Spleen (tissue), 11 donors: Measurements from ENCODE around the gene CYP4A22. TPM values are rescaled to one million over a fixed set of nuclear protein-coding genes. Genes with fewer than 3 reads are reported as not detected.
"Not testable (repeated sequence)": the region's sequence is repeated elsewhere in the genome, so short reads cannot be mapped to it uniquely, and the experiment has no call there.

Experiments used
- DNase-seq: peaks from one replicate; pipeline ENCODE4 v3.0.0-alpha.2; 2020
- H3K27ac ChIP-seq, 8 donors: fragments of 200-600 bp; sonication (generic) in 7 of 8; 1 replicate in 4 of 8; 2 replicates in 4 of 8; pipeline versions ENCODE4 v1.5.0 to v1.8.0; 2016 to 2021; ENCODE audit warnings: inconsistent platforms in 4 of 8, mild to moderate bottlenecking in 4 of 8, moderate library complexity in 1 of 8
- H3K27me3 ChIP-seq, 7 donors: fragments of 200-600 bp; sonication (generic) in 6 of 7; replicated peaks in 1 of 7; 1 replicate in 4 of 7; 2 replicates in 3 of 7; pipeline versions ENCODE4 v1.5.0 to v1.8.0; 2016 to 2021; ENCODE audit warnings: inconsistent platforms in 3 of 7, mild to moderate bottlenecking in 1 of 7
- H3K36me3 ChIP-seq, 6 donors: fragments of 200-600 bp; sonication (generic) in 5 of 6; 1 replicate in 4 of 6; 2 replicates in 2 of 6; pipeline versions ENCODE4 v1.5.0 to v1.8.0; 2016 to 2021; ENCODE audit warnings: inconsistent platforms in 2 of 6
- H3K4me1 ChIP-seq, 6 donors: fragments of 200-600 bp; sonication (generic) in 5 of 6; 1 replicate in 3 of 6; 2 replicates in 3 of 6; pipeline versions ENCODE4 v1.5.0 to v1.8.0; 2016 to 2021; ENCODE audit warnings: inconsistent platforms in 3 of 6
- H3K4me3 ChIP-seq, 8 donors: fragments of 200-600 bp; sonication (generic) in 7 of 8; 1 replicate in 4 of 8; 2 replicates in 4 of 8; pipeline versions ENCODE4 v1.5.0 to v1.8.0; 2016 to 2021; ENCODE audit warnings: inconsistent platforms in 4 of 8, mild to moderate bottlenecking in 4 of 8, moderate library complexity in 2 of 8
- H3K9me3 ChIP-seq, 8 donors: fragments of 200-600 bp; sonication (generic) in 7 of 8; 1 replicate in 4 of 8; 2 replicates in 4 of 8; pipeline versions ENCODE4 v1.5.0 to v1.8.0; 2016 to 2021; ENCODE audit warnings: inconsistent platforms in 4 of 8
- CTCF ChIP-seq, 11 experiments: fragments of 200-600 bp in 7 of 11; fragments of 450-650 bp in 4 of 11; sonication (generic) in 4 of 11; IDR thresholded peaks in 8 of 11; conservative IDR thresholded peaks in 3 of 11; 1 replicate in 7 of 11; 2 replicates in 4 of 11; pipeline versions ENCODE4 v1.4.0 to v1.8.0; 2016 to 2021; ENCODE audit warnings: antibody characterized with exemption in 11 of 11, inconsistent platforms in 4 of 11, mild to moderate bottlenecking in 1 of 11
- POLR2A ChIP-seq, 3 donors: fragments of 450-650 bp; IDR thresholded peaks; one replicate each; pipeline ENCODE4 v1.5.1; 2017; ENCODE audit warnings: antibody characterized with exemption in 3 of 3, mild to moderate bottlenecking in 1 of 3
- POLR2AphosphoS5 ChIP-seq, 3 donors: sonication (generic); formaldehyde crosslinking; IDR thresholded peaks; one replicate each; pipeline ENCODE4 v1.5.1; 2017; ENCODE audit warnings: antibody characterized with exemption in 3 of 3
- WGBS, 5 donors: extraction: QIAGEN DNeasy Blood & Tissue Kit in 3 of 5; methylation state at CpG; one replicate each; pipeline versions ENCODE4 v1.1.5 to v1.1.7; 2013 to 2018; 5-methylcytosine and 5-hydroxymethylcytosine counted together
- intact Hi-C: fragments of 100-400 bp; cut with DNase I; formaldehyde crosslinking; loops from one replicate; pipeline ENCODE4 v1.15.0; 2023; ENCODE audit warnings: low total_unique reads
- polyA plus RNA-seq, 3 donors: library from polyadenylated mRNA; stranded (reverse); fragments of 200-250 nt; gene quantifications; one replicate each; pipeline ENCODE4 v1.2.1, GENCODE V29; 2013
- total RNA-seq, 7 donors: library from RNA; depleted of rRNA in 3 of 7; stranded (reverse); fragments of >200 nt in 3 of 7; fragmentation: NEBNext Ultra II Directional in 4 of 7; extraction: Animal tissue kit (Norgen Biotek cat#: 25700) in 4 of 7; gene quantifications; one replicate each; pipeline versions ENCODE4 v1.1.0 to v1.2.1, GENCODE V29; 2016 to 2021
- donor health status: healthy with polysubstance abuse.
- donor health status: DM: no; HTN: no; CAD: no; lungs with moderate emphysema.
- donor health status: DM: no; HTN: no; CAD: no.
- donor health status: Bipolar disorder and iron deficiency.
- donor health status: healthy.
- donor health status: DM: no; HTN: no; CAD: no.
- donor health status: DM: yes; HTN: yes; CAD: no.

Gene CYP4A22
- total and polyA plus RNA-seq, 10 donors = 0.43 TPM; not detected in 9

DNA sequence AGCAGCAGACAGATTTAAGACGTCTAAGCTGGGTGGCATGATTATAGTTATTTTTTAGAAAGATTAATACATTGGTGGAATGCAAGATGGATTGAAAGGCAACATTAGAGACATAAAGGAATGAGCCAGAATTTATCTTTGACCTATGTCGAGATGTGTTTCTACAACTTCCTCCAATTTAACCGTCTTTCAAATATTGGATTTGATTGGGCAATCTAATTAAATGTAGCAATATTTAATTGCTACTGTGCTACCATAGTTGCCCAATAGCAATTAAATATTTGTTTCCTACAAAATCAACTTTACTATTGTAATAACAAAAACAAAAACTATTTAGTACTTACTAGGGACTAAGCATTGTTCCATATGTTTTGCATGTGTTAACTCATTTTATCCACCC is 30.4 kb upstream of the CYP4A22 start:
- no peak overlapping the region for H3K27ac ChIP-seq
- 77 to 94% (median 88%) methylated on average over 3 of the region's 3 CpGs for WGBS, 5 donors
- peaks cover 5 to 25% (median 21%) of the 10 kb centered on the region in 8 donors for H3K9me3 ChIP-seq
- H3K36me3 ChIP-seq = no peaks in the 10 kb centered on the region
- H3K27me3 ChIP-seq = peaks cover 0 to 5% (median 0%) of the 10 kb centered on the region in 7 donors
- H3K4me1 ChIP-seq = no peaks in the 10 kb centered on the region
- DNase-seq = no peak
- TF ChIP-seq POLR2AphosphoS5 (IDR thresholded peaks at IDR 0.05) (no peak), CTCF (IDR thresholded peaks at IDR 0.05 in 8 of 11, conservative IDR thresholded peaks at IDR 0.05 in 3 of 11) (no peak), POLR2A (IDR thresholded peaks at IDR 0.05) (no peak)
- no peak overlapping the region for H3K4me3 ChIP-seq
- intact Hi-C loops = no loop called here

DNA sequence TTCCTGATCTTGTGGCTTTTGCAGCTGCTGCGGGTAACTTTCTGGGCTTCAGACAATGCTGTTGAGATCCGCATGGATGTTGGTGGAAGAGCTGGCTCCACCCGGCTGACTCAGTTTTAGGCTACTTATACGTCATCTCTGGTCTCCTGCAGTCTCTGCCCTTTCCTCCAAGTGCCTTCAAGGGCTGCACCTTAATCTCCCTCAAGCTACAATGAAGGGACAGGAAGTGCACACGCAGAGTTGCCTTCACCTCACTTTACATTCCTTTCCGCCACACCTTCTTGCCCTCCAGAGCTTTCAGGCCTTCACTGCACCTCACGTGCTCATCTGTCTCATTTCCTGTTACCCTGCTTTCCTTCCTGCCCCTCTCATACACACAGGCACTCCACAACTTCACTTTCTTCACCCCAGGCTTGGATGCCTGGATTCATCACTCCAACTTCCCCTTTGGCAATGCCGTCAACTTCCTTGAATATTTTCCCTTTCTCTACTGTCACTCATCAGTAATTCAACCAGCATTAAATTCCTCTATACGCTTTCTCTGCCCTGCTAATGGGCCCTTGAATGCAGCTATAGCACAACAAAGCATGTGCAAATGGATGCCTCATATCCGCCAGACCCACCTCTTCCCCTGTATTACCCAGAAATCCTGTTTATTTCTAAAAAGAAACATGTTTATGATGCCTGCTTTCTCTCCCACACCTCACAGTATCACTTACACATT is 29.2 kb upstream of the CYP4A22 start:
- WGBS, 5 donors = 37 to 54% (median 50%) methylated on average over 7 to 10 of the region's 10 CpGs
- H3K9me3 ChIP-seq = peaks cover under 1 to 12% (median 10%) of the 10 kb centered on the region in 8 donors
- H3K4me1 ChIP-seq, H3K36me3 ChIP-seq, DNase-seq, H3K27me3 ChIP-seq, H3K4me3 ChIP-seq, intact Hi-C loops: not testable (repeated sequence)
- peak overlapping the region in 1 of 8 donors; percentile 4 for H3K27ac ChIP-seq

- H3K36me3 ChIP-seq, intact Hi-C loops, H3K4me3 ChIP-seq, H3K4me1 ChIP-seq, H3K27ac ChIP-seq, DNase-seq, H3K9me3 ChIP-seq, H3K27me3 ChIP-seq: not testable (repeated sequence)
Observed at GRCh38 chr1:47109482-47109881, 27.8 kb upstream of the CYP4A22 start.

DNA sequence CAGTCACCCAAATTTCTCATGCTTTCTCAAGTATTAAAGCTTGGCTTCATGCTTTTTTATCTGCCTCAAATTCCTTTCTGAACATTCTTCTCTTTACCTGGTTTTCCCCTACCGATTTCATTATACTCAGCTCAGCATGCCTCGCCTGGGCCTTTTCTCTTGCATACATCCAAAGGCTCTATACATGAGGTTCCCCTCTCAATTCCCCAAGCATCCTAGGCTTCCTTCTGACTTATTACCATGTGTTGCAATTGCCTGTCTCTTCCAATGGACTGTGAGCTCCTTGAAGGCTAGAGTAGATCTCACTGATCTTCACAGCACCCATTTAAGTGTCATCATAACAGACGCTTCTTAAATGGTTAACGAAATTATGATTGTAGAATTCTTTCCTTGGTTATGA is 24.1 kb upstream of the CYP4A22 start:
- no peak for DNase-seq
- 81 to 89% (median 87%) methylated on average over 4 of the region's 4 CpGs for WGBS, 5 donors

DNA sequence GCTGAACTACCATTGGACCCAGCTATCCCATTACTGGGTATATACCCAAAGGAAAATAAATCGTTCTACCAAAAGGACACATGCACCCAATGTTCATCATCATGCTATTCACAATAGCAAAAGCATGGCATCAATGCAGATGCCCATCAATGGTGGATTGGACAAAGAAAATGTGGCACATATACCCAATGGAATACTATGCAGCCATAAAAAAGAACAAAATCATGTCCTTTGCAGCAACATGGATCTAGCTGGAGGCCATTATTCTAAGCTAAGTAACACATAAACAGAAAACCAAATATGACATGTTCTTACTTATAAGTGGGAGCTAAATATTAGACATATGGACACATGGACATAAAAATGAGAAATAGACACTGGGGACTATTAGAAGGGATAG is 16.2 kb upstream of the CYP4A22 start:
- H3K4me3 ChIP-seq, H3K27ac ChIP-seq, intact Hi-C loops, H3K27me3 ChIP-seq, H3K4me1 ChIP-seq, DNase-seq, H3K36me3 ChIP-seq: not testable (repeated sequence)
- H3K9me3 ChIP-seq = peaks cover 0 to 10% (median 2%) of the 10 kb centered on the region in 8 donors
- 77 to 93% (median 84%) methylated on average over 1 of the region's 1 CpG for WGBS, 5 donors

More for the DNA sequence above, 24.1 kb upstream of the CYP4A22 start:
- Histone ChIP-seq H3K36me3 (no peaks in the 10 kb centered on the region), H3K9me3 (no peaks in the 10 kb centered on the region), H3K27me3 (peaks cover 0 to 5% (median 0%) of the 10 kb centered on the region in 7 donors), H3K27ac (no peak overlapping the region), H3K4me3 (no peak overlapping the region), H3K4me1 (no peaks in the 10 kb centered on the region)
- TF ChIP-seq CTCF (IDR thresholded peaks at IDR 0.05 in 8 of 11, conservative IDR thresholded peaks at IDR 0.05 in 3 of 11) = no peak
- no peak for TF ChIP-seq POLR2AphosphoS5 (IDR thresholded peaks at IDR 0.05)
- TF ChIP-seq POLR2A (IDR thresholded peaks at IDR 0.05) = no peak
- intact Hi-C loops = no loop called here

DNA sequence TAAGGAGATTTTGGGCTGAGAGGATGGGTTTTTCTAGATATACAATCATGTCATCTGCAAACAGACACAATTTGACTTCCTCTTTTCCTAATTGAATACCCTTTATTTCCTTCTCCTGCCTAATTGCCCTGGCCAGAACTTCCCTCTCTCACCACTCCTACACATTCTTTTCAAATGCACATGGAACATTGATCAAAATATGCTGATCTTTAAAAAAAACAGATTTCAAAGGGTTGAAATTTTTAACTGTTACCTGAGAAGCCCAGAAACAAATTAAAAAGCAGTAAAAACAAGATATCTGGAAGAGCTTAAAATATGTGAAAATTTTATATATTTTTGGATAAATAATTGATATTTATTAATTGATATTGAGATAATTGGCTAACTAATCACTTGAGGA is 12.4 kb upstream of the CYP4A22 start:
- H3K4me3 ChIP-seq, H3K27me3 ChIP-seq, H3K36me3 ChIP-seq, DNase-seq, intact Hi-C loops, H3K27ac ChIP-seq, H3K4me1 ChIP-seq: not testable (repeated sequence)
- peaks cover 0 to 10% (median 2%) of the 10 kb centered on the region in 8 donors for H3K9me3 ChIP-seq

DNA sequence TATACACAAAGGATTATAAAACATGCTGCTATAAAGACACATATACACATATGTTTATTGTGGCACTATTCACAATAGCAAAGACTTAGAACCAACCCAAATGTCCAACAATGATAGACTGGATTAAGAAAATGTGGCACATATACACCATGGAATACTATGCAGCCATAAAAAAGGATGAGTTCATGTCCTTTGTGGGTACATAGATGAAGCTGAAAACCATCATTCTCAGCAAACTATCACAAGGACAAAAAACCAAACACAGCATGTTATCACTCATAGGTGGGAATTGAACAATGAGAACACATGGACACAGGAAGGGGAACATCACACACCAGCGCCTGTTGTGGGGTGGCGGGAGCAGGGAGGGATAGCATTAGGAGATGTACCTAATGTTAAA is 10.2 kb upstream of the CYP4A22 start:
- H3K9me3 ChIP-seq, H3K27me3 ChIP-seq, H3K4me3 ChIP-seq, intact Hi-C loops, H3K4me1 ChIP-seq, H3K27ac ChIP-seq, H3K36me3 ChIP-seq, DNase-seq: not testable (repeated sequence)
- 89 to 96% (median 95%) methylated on average over 2 of the region's 2 CpGs for WGBS, 5 donors
